ENCODE data around the gene RTL1. TPM values are rescaled to one million over a fixed set of nuclear protein-coding genes. Genes with fewer than 3 reads are reported as not detected.
A peak's percentile ranks its signal among the peaks of the same experiment; 100 is the strongest.

The RTL1 gene
- total RNA-seq, 1 donor from 2014 or later = not detected

DNA sequence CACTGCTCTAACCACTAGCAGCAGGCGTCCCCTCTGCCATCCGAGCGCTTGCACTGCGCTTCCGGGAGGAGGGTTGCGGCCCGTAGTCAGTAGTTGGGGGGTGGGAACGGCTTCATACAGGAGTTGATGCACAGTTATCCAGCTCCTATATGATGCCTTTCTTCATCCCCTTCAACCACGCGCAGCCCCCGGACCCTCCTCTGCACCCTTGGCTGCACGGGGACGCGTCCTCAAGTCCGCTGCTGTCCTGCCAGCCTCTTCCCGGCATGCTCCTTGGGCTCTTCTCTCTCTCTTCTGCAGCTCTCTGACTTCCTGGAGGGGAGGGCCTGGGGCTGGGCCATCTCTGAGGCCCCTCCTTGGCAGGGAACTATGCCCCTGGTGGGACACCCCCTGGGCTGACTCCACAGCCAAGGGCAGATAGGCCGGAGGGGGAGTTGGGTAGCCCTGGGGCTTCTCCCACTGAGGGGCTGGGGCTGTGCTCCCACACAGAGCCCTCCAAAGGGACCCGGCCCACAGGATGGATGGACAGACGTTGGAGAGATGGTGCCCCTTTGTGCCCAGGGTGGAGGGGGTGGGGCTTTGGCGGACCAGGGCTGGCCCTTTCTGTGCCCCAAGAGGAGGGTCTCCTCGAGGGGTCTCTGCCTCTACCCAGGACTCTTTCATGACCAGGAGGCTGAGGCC is 29.0 kb downstream of the RTL1 start:
- ATAC-seq (no peak), DNase-seq (peak; percentile 54)
- no peaks in the 10 kb centered on the region for H3K36me3 ChIP-seq
- TF ChIP-seq, protein P1, sequence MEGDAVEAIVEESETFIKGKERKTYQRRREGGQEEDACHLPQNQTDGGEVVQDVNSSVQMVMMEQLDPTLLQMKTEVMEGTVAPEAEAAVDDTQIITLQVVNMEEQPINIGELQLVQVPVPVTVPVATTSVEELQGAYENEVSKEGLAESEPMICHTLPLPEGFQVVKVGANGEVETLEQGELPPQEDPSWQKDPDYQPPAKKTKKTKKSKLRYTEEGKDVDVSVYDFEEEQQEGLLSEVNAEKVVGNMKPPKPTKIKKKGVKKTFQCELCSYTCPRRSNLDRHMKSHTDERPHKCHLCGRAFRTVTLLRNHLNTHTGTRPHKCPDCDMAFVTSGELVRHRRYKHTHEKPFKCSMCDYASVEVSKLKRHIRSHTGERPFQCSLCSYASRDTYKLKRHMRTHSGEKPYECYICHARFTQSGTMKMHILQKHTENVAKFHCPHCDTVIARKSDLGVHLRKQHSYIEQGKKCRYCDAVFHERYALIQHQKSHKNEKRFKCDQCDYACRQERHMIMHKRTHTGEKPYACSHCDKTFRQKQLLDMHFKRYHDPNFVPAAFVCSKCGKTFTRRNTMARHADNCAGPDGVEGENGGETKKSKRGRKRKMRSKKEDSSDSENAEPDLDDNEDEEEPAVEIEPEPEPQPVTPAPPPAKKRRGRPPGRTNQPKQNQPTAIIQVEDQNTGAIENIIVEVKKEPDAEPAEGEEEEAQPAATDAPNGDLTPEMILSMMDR (IDR thresholded peaks at IDR 0.05) = no peak
- no peak overlapping the region for H3K27ac ChIP-seq
- no peaks in the 10 kb centered on the region for H3K9me3 ChIP-seq
- H3K4me1 ChIP-seq = no peaks in the 10 kb centered on the region
- H3K27me3 ChIP-seq = peaks cover 6% of the 10 kb centered on the region
- intact Hi-C loops (cut with DNase I) = no loop called here
- H3K4me3 ChIP-seq = no peak overlapping the region

DNA sequence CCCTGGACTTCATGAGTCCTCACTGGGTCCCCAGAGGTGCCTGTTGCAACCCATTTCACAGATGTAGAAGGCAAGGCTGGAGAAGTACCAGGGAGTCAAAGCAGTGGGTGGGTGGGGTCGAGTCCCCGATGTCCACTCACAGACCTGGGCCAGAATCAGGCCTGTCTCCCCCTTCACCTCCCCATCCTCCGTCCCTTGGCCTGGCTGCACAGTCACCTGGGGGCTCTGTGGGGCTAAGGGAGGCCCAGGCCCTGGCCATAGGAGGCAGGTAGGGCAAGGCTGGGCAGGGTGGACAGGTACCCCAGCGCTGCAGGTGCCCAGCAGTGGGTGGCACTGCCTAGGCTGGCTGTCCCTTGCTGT is 29.5 kb downstream of the RTL1 start:
- DNase-seq = no peak
- ATAC-seq = no peak
- Histone ChIP-seq H3K36me3 (no peaks in the 10 kb centered on the region), H3K27me3 (peaks cover 3% of the 10 kb centered on the region), H3K9me3 (no peaks in the 10 kb centered on the region), H3K4me3 (no peak overlapping the region), H3K27ac (no peak overlapping the region), H3K4me1 (no peaks in the 10 kb centered on the region)
- TF ChIP-seq, protein P1 (IDR thresholded peaks at IDR 0.05) = no peak
- intact Hi-C loops (cut with DNase I) = no loop called here

DNA sequence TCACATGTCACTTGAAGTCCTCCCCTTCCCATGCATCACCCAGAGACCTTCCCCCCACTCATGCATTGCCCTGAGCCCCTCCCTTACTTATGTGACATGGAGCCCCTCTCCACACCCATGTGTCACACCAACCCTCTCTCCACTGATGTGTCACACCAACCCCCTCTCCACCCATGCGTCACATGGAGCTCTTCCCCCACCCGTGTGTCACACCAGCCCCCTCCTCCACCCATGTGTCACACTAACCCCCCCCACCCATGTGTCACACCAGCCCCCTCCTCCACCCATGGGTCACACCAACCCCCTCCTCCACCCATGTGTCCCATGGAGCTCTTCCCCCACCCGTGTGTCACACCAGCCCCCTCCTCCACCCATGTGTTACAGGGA is 30.4 kb downstream of the RTL1 start:
- Histone ChIP-seq H3K9me3 (no peaks in the 10 kb centered on the region), H3K36me3 (no peaks in the 10 kb centered on the region), H3K27ac (no peak overlapping the region), H3K4me1 (no peaks in the 10 kb centered on the region), H3K27me3 (no peaks in the 10 kb centered on the region), H3K4me3 (no peak overlapping the region)
- DNase-seq = no peak
- TF ChIP-seq, protein P1 (IDR thresholded peaks at IDR 0.05) = no peak
- intact Hi-C loops (cut with DNase I) = no loop called here
- no peak for ATAC-seq

DNA sequence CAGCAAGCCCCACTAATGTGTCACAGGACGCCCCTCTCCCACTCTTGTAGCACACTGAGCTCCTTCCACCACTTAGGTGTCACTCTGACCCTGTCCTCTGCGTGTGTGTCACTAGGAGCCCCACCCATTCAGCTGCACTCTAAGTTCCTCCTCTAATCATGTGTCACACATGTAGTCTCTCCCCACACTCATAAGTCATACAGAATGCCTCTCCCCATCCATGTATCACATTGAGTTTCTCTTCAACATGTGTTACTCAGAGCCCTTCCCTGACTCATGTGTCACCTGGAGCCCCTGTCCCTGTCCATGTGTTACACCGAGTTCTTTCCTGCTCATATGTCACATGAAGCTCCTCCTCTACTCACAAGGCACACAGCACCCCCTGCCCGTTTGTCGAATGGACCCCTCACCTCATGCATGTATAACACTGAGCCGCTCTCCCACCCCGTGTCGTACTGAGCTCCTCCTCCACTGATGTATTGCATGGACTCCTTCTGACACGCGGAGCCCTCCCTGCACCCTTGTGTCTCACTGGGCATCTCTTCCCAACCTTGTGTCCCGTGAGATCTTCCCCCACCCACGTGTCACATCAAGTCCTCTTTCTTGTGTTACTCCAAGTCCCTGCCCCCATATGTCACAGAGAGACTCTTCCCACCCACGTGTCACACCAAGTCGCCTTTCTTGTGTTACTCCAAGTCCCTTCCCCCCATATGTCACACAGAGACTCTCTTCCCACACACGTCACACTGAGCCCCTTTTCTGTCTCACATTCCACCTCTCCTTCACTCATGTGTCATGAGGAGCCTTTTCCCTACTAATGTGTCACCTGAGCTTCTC is 31.0 kb downstream of the RTL1 start:
- TF ChIP-seq, protein P1 (IDR thresholded peaks at IDR 0.05) = no peak
- Histone ChIP-seq H3K4me1 (no peaks in the 10 kb centered on the region), H3K27me3 (no peaks in the 10 kb centered on the region), H3K9me3 (no peaks in the 10 kb centered on the region), H3K4me3 (no peak overlapping the region), H3K36me3 (no peaks in the 10 kb centered on the region), H3K27ac (no peak overlapping the region)
- DNase-seq = peak; percentile 33
- no peak for ATAC-seq
- intact Hi-C loops (cut with DNase I) = no loop called here

DNA sequence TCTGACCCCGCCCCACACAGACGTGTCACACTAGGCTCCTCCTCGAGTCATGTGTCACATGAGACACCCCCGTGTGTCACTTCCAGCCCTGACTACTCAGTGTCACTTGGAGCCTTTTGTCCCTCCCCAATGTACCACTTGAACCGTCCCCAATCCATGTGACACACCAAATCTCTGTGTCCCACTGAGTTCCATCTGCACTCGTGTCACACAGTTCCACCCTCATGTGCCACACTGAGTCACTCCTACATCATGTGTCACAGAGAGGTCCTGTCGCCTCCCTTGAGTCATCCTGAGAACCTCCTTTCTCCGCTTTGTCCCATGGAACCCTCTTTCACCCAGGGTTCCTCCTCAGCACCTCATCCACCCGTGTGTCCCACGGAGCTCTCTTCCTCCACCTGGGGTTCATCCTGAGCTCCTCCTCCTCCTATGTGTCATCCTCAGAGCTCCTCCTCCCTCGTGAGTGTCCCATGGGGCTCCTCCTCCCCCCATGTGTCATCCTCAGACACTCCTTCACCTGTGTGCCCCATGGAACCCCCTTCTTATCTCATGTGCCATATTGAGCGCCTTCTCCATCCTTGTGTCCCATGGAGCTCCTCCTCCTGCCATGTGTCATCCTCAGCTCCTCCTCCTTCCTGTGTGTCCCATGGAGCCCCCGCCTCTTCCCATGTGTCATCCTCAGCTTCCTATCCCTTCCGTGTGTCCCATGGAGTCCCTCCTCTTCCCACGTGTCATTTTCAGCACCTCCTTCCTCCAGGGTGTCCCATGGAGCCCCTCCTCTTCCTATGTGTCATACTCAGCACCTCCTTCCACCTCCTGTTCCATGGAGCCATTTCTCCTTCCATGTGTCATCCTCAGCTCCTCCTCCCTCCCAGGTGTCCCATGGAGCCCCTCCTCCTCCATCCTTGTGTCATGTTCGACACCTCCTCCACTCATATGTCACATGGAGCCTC is 32.0 kb downstream of the RTL1 start:
- Histone ChIP-seq H3K4me3 (no peak overlapping the region), H3K27ac (no peak overlapping the region), H3K36me3 (no peaks in the 10 kb centered on the region), H3K9me3 (no peaks in the 10 kb centered on the region), H3K4me1 (no peaks in the 10 kb centered on the region), H3K27me3 (no peaks in the 10 kb centered on the region)
- ATAC-seq (no peak), DNase-seq (peak; percentile 35)
- intact Hi-C loops (cut with DNase I) = no loop called here
- TF ChIP-seq, protein P1 (IDR thresholded peaks at IDR 0.05) = no peak
